Coronary artery (tissue), 2 donors: ENCODE results near the gene TRMO.

Experiments used
- DNase-seq: peaks from one replicate; pipeline ENCODE4 v3.0.0-alpha.2; 2017; ENCODE audit warnings: low spot score
- H3K27ac ChIP-seq, 2 donors: fragments of 200-600 bp; sonication (generic); one replicate each; pipeline ENCODE4 v1.5.1; 2016 to 2019
- H3K4me3 ChIP-seq: fragments of 200-600 bp; sonication (generic); 2 replicates; pipeline ENCODE4 v1.5.1; 2016; ENCODE audit warnings: mild to moderate bottlenecking, moderate library complexity
- TF ChIP-seq, protein P1 (sequence below): fragments of 200-600 bp; sonication (generic); IDR thresholded peaks from one replicate; pipeline ENCODE4 v1.5.1; 2019; ENCODE audit warnings: antibody characterized with exemption

The TRMO gene, protein sequence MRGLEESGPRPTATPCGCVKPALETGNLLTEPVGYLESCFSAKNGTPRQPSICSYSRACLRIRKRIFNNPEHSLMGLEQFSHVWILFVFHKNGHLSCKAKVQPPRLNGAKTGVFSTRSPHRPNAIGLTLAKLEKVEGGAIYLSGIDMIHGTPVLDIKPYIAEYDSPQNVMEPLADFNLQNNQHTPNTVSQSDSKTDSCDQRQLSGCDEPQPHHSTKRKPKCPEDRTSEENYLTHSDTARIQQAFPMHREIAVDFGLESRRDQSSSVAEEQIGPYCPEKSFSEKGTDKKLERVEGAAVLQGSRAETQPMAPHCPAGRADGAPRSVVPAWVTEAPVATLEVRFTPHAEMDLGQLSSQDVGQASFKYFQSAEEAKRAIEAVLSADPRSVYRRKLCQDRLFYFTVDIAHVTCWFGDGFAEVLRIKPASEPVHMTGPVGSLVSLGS

DNA sequence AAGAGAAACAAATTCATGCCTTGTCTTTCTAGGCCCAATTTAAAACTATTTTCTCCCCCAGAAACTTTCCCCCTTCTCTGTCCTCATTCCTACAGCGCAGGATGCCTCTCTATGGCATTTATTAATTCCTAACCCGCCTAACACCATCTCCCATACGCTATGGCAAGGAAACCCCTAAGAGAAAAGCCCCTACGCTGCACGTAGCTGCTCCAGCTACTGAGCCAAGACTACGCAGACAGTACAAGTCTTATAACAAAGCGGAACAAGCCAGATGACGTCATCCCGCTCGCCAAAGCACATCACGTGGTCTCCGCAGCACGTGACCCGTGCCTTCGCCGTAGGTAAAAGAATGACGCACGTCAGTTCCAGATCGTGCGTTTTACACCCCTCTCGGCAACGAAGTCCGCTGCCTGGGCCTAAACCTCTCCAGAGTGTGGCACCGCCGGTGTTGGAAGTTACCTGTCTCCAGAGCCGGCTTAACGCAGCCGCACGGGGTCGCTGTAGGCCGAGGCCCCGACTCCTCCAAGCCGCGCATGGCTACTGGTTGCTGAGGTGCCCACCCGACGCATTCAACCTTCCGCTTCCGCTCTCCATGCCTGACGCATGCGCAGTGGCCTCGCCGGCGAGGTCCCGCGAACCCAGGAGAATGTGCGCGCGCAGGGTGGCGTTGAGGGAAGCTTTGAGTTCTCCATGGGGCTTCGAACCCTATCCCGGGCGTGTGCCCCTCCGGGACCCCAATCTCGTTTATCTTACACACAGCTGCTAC is at the start of gene TRMO:
Gene TRMO, minus strand, starts transcription at position 542 of the 766 bp plus-strand sequence. Its CDS starts 7 bp downstream, at position 535.
- peak; percentile 98 for DNase-seq
- TF ChIP-seq, protein P1, sequence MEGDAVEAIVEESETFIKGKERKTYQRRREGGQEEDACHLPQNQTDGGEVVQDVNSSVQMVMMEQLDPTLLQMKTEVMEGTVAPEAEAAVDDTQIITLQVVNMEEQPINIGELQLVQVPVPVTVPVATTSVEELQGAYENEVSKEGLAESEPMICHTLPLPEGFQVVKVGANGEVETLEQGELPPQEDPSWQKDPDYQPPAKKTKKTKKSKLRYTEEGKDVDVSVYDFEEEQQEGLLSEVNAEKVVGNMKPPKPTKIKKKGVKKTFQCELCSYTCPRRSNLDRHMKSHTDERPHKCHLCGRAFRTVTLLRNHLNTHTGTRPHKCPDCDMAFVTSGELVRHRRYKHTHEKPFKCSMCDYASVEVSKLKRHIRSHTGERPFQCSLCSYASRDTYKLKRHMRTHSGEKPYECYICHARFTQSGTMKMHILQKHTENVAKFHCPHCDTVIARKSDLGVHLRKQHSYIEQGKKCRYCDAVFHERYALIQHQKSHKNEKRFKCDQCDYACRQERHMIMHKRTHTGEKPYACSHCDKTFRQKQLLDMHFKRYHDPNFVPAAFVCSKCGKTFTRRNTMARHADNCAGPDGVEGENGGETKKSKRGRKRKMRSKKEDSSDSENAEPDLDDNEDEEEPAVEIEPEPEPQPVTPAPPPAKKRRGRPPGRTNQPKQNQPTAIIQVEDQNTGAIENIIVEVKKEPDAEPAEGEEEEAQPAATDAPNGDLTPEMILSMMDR, result peak; percentile 33

DNA sequence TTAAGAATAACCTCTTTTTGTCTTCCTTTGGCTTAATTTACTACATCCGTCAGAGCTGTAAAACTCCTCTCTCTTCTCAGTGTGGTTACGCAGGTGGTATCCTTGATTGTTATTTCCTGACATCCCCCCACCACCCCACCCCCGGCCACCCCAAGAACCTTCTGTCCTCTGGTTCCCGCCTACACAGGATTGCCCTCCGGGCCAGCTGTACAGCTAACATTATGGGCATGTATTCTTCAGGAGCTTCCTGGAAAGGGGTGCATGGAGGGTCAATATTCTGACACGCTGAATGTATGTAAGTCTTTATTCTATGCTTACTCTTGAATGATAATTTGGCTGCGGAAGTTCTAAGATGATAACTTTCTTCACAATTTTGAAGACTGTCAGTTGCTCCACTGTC is 47.9 kb upstream of the TRMO start:
- TF ChIP-seq, protein P1, result no peak

More for the DNA sequence above, at the start of gene TRMO:
- H3K27ac ChIP-seq, result peak within 1 kb of the TSS; percentile 93 to 99
- peak within 1 kb of the TSS; percentile 95 for H3K4me3 ChIP-seq

DNA sequence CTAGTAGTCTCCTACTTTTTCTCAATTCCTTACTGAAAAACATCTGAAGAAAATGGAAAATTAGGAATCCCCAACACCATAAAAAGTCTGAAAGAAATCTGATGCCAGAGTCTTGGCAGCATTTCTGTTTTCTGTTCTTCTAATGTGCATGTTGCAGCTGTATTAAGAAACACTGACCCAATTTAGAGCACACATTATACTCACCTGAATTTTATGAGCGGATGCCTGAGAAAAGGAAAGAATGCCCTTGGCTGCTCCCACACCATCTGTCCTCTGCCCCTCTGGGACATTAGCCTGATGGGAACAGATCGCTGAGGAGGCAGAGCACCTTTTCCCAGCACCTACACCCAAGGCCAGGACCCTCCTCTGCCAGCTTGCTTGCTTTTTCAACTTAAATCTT is 46.7 kb upstream of the TRMO start:
- H3K4me3 ChIP-seq, result no peak overlapping the region
- TF ChIP-seq, protein P1, result no peak
- no peak overlapping the region for H3K27ac ChIP-seq
- no peak for DNase-seq

More for the DNA sequence above, 47.9 kb upstream of the TRMO start:
- Histone ChIP-seq H3K4me3 (no peak overlapping the region), H3K27ac (no peak overlapping the region)
- DNase-seq, result no peak

DNA sequence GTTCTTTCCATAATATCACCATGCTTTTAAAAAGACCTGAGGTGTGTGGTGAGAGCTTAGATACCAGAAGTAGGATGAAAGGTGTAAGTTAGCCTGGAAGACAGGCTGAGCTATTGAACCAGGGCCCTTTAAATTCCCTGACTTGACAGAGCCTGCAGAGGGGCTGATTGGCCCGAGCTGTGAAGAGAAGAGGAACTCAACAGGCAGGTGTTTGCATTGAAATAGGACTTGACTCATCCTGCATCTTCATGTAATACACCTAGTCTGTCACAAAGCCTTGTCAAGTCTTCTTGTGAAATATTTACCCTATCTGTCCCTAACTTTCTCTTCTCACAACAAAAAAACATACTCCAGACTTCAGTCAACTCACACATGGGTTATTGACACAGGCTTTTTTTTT is 44.2 kb upstream of the TRMO start:
- Histone ChIP-seq H3K27ac (no peak overlapping the region), H3K4me3 (no peak overlapping the region)
- TF ChIP-seq, protein P1, result no peak
- no peak for DNase-seq

DNA sequence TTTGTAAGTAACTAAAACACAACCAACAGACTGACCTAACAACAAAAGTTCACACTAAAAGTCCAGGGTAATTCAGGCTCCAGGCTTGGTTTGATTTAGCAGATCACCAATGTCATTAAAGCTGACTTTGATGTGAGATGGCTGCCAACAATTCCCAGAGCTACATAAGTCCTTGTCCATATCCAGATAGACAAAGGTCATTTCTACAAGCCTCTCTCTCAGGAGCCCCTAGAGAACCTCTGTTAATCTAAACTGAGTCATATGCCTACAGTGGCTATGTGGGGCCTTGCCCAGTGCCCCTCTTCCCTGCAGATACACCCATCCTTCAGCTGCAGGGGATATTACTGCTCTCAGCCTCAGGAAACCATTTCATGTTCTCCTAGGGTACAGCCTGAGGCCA is 42.6 kb upstream of the TRMO start:
- no peak for DNase-seq
- TF ChIP-seq, protein P1, result no peak
- Histone ChIP-seq H3K4me3 (no peak overlapping the region), H3K27ac (no peak overlapping the region)

DNA sequence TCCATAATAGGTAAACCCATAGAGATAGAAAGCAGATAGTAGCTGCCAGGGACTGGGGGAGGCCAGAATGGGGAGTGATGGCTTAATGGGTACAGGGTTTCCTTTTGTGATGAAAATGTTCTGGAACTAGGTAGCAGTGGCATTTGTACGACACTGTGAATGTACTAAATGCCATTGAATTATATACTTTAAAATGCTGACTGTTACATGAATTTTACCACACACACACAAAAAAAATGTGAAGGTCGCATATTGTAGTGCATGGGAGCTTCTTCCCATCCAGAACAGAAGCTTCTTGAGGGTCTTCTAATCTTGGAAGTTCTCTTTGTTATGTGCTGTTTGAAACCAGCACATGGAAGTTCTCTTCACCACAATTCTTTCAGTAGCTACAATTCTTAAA is 40.9 kb upstream of the TRMO start:
- no peak overlapping the region for H3K27ac ChIP-seq
- H3K4me3 ChIP-seq, result no peak overlapping the region
- TF ChIP-seq, protein P1, result no peak
- no peak for DNase-seq
